Kidney (tissue), 14 donors: ENCODE measurements around the gene NINL. TPM values are rescaled to one million over a fixed set of nuclear protein-coding genes. Genes with fewer than 3 reads are reported as not detected.
A peak's percentile ranks its signal among the peaks of the same experiment; 100 is the strongest.

Experiments used
- DNase-seq, 5 donors: peaks; one replicate each; pipeline ENCODE4 v3.0.0-alpha.2; 2013 to 2020
- FAIRE-seq: peaks from 2 replicates; lab custom pipeline; 2012; peaks lifted over from hg19 to GRCh38; lab: Jason Lieb, UNC
- H3K27ac ChIP-seq, 2 donors: one replicate each; pipeline ENCODE4 v1.7.0; 2013; ENCODE audit warnings: low read depth in 2 of 2, low read length in 2 of 2, inconsistent platforms in 1 of 2
- H3K27me3 ChIP-seq: one replicate; pipeline ENCODE4 v1.7.1; 2013; ENCODE audit warnings: low read length, inconsistent platforms; ENCODE audit not compliant: control insufficient read depth, insufficient read depth
- H3K36me3 ChIP-seq, 3 donors: one replicate each; pipeline versions ENCODE4 v1.7.0 to v1.7.1; 2013; ENCODE audit warnings: low read length in 3 of 3, control low read depth in 1 of 3, inconsistent platforms in 1 of 3; ENCODE audit not compliant: insufficient read depth in 3 of 3, control insufficient read depth in 2 of 3
- H3K4me1 ChIP-seq, 3 donors: one replicate each; pipeline versions ENCODE4 v1.7.0 to v1.7.1; 2013; ENCODE audit warnings: low read length in 3 of 3, inconsistent platforms in 1 of 3, low read depth in 1 of 3; ENCODE audit not compliant: control insufficient read depth in 2 of 3, insufficient read depth in 2 of 3
- H3K4me3 ChIP-seq, 3 donors: one replicate each; pipeline versions ENCODE4 v1.7.0 to v1.8.1; 2013; ENCODE audit warnings: low read length in 3 of 3, control low read depth in 1 of 3, inconsistent platforms in 1 of 3
- H3K9ac ChIP-seq, 3 donors: one replicate each; pipeline versions ENCODE4 v1.7.0 to v1.7.1; 2013; ENCODE audit warnings: low read length in 3 of 3, control low read depth in 1 of 3, inconsistent platforms in 1 of 3
- H3K9me3 ChIP-seq, 3 donors: one replicate each; pipeline versions ENCODE4 v1.7.0 to v1.7.1; 2013; ENCODE audit warnings: low read length in 3 of 3, control low read depth in 1 of 3, inconsistent platforms in 1 of 3; ENCODE audit not compliant: control insufficient read depth in 2 of 3, insufficient read depth in 1 of 3
- CTCF ChIP-seq: IDR thresholded peaks from 3 replicates; pipeline ENCODE4 v1.5.1; 2012; ENCODE audit warnings: mild to moderate bottlenecking, moderate library complexity, borderline replicate concordance; ENCODE audit not compliant: insufficient read depth; ENCODE audit errors: extremely low read depth
- intact Hi-C: fragments of 100-400 bp; cut with DNase I; formaldehyde crosslinking; loops from one replicate; pipeline ENCODE4 v1.11.1; 2022
- polyA plus RNA-seq: library from polyadenylated mRNA; stranded (reverse); fragments of 350-450 nt; fragmentation: Illumina TruSeq; extraction: RNeasy Lipid Tissue Mini Kit (QIAGEN cat#74804); gene quantifications from one replicate; pipeline ENCODE4 v1.2.3, GENCODE V29; 2014; ENCODE audit warnings: low read depth, low replicate concordance; ENCODE audit not compliant: insufficient read depth
- total RNA-seq: library from RNA; stranded (reverse); fragmentation: NEBNext Ultra II Directional; extraction: Animal tissue kit (Norgen Biotek cat#: 25700); gene quantifications from one replicate; pipeline ENCODE4 v1.2.1, GENCODE V29; 2021
- donor health status: control.
- donor health status: control.
- donor health status: control.
- donor health status: control.
- donor health status: control.
- donor health status: DM: yes; HTN: yes; CAD: no.
- donor health status: Normal renal cell carcinoma (clear cell type).

The NINL gene
- total and polyA plus RNA-seq, 2 donors from 2014 or later: 23.4 to 25.2 TPM

DNA sequence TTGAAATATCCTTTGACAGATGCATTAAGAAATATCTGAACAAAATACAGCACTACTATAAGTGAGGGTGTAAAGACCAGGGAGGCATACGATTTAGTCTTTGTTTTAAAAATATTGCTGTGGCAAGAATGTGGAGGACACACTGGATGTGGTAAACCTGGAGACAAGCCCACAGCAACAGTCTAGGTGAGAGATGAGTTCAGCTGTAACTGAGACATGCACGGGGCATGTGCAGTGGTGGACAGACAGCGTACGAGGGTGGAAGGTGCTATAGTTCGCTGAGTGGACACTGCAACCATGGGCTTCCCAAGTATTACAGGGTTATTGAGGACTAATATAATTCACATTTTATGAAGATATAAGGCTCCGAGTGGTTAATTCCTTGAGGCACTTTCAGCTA is 36.7 kb upstream of the NINL start:
- Histone ChIP-seq H3K9ac (no peak overlapping the region), H3K4me1 (peaks cover 0 to 10% (median 4%) of the 10 kb centered on the region in 3 donors), H3K27me3 (no peaks in the 10 kb centered on the region), H3K36me3 (no peaks in the 10 kb centered on the region), H3K9me3 (no peaks in the 10 kb centered on the region), H3K27ac (no peak overlapping the region), H3K4me3 (peak overlapping the region in 1 of 3 donors; percentile 91)
- intact Hi-C loops: no loop called here
- no peak for TF ChIP-seq CTCF
- no peak for FAIRE-seq
- DNase-seq: no peak

DNA sequence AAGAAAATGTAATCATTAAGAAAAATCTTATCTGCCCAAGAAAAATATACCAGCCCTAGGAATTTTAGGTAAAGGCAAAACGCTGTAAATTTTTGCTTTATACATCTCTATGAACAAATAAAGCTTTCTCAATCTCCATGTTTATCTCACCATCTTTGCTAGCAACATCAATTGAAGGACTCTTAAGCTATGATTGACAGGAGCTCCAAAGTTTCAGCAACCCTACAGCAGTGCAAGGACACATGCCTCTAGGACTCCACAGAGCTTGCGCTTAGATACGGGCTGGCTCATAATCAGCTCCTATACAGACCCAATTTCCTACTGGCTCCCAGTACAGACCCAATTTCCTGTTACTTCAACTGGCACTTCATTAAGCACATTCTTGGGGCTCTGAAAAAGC is 34.2 kb upstream of the NINL start:
- no peak for DNase-seq
- Histone ChIP-seq H3K4me1 (peaks cover 0 to 9% (median 3%) of the 10 kb centered on the region in 3 donors), H3K27ac (no peak overlapping the region), H3K27me3 (no peaks in the 10 kb centered on the region), H3K4me3 (no peak overlapping the region), H3K9ac (no peak overlapping the region), H3K36me3 (peaks cover 0 to 8% (median 0%) of the 10 kb centered on the region in 3 donors), H3K9me3 (no peaks in the 10 kb centered on the region)
- intact Hi-C loops: no loop called here
- FAIRE-seq: no peak
- TF ChIP-seq CTCF: no peak

DNA sequence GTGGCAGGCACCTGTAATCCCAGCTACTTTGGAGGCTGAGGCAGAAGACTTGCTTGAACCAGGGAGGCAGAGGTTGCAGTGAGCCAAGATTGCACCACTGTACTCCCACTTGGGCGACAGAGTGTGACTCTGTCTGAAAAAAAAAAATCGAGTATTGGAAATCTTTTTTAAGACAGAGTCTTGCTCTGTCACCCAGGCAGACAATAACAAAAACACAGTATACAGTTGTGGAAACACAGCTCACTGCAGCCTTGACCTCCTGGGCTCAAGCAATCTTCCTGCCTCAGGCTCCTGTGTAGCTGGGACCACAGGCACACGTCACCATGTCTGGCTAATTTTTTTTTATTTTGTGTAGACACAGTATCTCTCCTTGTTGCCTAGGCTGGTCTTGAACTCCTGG is 23.4 kb upstream of the NINL start:
- Histone ChIP-seq H3K9me3 (no peaks in the 10 kb centered on the region), H3K9ac (no peak overlapping the region), H3K36me3 (no peaks in the 10 kb centered on the region), H3K27ac (no peak overlapping the region), H3K27me3 (no peaks in the 10 kb centered on the region), H3K4me3 (no peak overlapping the region), H3K4me1 (peaks cover 0 to 6% (median 0%) of the 10 kb centered on the region in 3 donors)
- no peak for TF ChIP-seq CTCF
- DNase-seq (no peak), FAIRE-seq (no peak)
- intact Hi-C loops: no loop called here

GRCh38 chr20:25606094-25606695 is 20.9 kb upstream of the NINL start:
- no peaks in the 10 kb centered on the region for H3K27me3 ChIP-seq
- intact Hi-C loops: no loop called here
- H3K4me3 ChIP-seq: no peak overlapping the region
- peaks cover 0 to 6% (median 0%) of the 10 kb centered on the region in 3 donors for H3K4me1 ChIP-seq
- FAIRE-seq (no peak), DNase-seq (no peak)
- no peak for TF ChIP-seq CTCF
- H3K9me3 ChIP-seq: no peaks in the 10 kb centered on the region
- H3K27ac ChIP-seq: no peak overlapping the region
- no peak overlapping the region for H3K9ac ChIP-seq
- H3K36me3 ChIP-seq: no peaks in the 10 kb centered on the region
